GM23338 (cell line): Measurements from ENCODE around the gene ZNF775. TPM values are rescaled to one million over a fixed set of nuclear protein-coding genes. Genes with fewer than 3 reads are reported as not detected.

Source experiments
- ATAC-seq: fragments of 200-7000 bp; cut with Tn5 transposase; 3 replicates; pipeline ENCODE4 v1.9.1; 2020
- DNase-seq: peaks from one replicate; pipeline ENCODE4 v3.0.0-alpha.2; 2015; ENCODE audit warnings: low spot score
- H2AFZ ChIP-seq: fragments of 200-600 bp; sonication (generic); 2 replicates; pipeline ENCODE4 v1.8.0; 2016; ENCODE audit warnings: antibody characterized with exemption, mild to moderate bottlenecking, moderate library complexity
- H3F3A ChIP-seq: fragments of 200-600 bp; sonication (generic); replicated peaks from 2 replicates; pipeline ENCODE4 v1.8.0; 2017; ENCODE audit warnings: antibody characterized with exemption, mixed run types, low read depth
- H3K27ac ChIP-seq: fragments of 200-600 bp; sonication (generic); 2 replicates; pipeline ENCODE4 v1.6.1; 2016; ENCODE audit warnings: low read depth
- H3K27me3 ChIP-seq: fragments of 200-600 bp; sonication (generic); 2 replicates; pipeline ENCODE4 v1.8.0; 2016; ENCODE audit warnings: mild to moderate bottlenecking, mixed run types, moderate library complexity; ENCODE audit not compliant: insufficient read depth
- H3K36me3 ChIP-seq: fragments of 200-600 bp; sonication (generic); 2 replicates; pipeline ENCODE4 v1.8.0; 2016; ENCODE audit warnings: mild to moderate bottlenecking; ENCODE audit not compliant: insufficient read depth
- H3K4me1 ChIP-seq: fragments of 200-600 bp; sonication (generic); 2 replicates; pipeline ENCODE4 v1.8.0; 2016; ENCODE audit warnings: mild to moderate bottlenecking, moderate library complexity; ENCODE audit not compliant: insufficient read depth
- H3K4me2 ChIP-seq: fragments of 200-600 bp; sonication (generic); 2 replicates; pipeline ENCODE4 v1.7.1; 2017; ENCODE audit warnings: mixed run types
- H3K4me3 ChIP-seq: fragments of 200-600 bp; sonication (generic); 2 replicates; pipeline ENCODE4 v1.6.1; 2016; ENCODE audit warnings: mixed run types
- H3K79me2 ChIP-seq: fragments of 200-600 bp; sonication (generic); replicated peaks from 2 replicates; pipeline ENCODE4 v1.8.0; 2017; ENCODE audit warnings: mild to moderate bottlenecking; ENCODE audit not compliant: insufficient read depth
- H3K9me2 ChIP-seq: fragments of 200-600 bp; sonication (generic); 2 replicates; pipeline ENCODE4 v1.8.0; 2017; ENCODE audit not compliant: insufficient read depth
- H4K20me1 ChIP-seq: fragments of 200-600 bp; sonication (generic); replicated peaks from 2 replicates; pipeline ENCODE4 v1.8.0; 2017; ENCODE audit warnings: mild to moderate bottlenecking; ENCODE audit not compliant: insufficient read depth
- H3K27ac Mint-ChIP-seq: 2 replicates; pipeline ENCODE4 v1.8.0; 2020; ENCODE audit warnings: inconsistent platforms, mild to moderate bottlenecking, moderate library complexity, mixed read lengths
- H3K27me3 Mint-ChIP-seq: 3 replicates; pipeline ENCODE4 v1.8.0; 2022; ENCODE audit warnings: low read depth, mild to moderate bottlenecking, moderate library complexity, mixed read lengths, inconsistent platforms; ENCODE audit not compliant: insufficient read depth, poor library complexity
- H3K36me3 Mint-ChIP-seq: 3 replicates; pipeline ENCODE4 v1.8.0; 2021; ENCODE audit warnings: low read depth, mild to moderate bottlenecking, inconsistent platforms, moderate library complexity, mixed read lengths
- H3K4me1 Mint-ChIP-seq: 3 replicates; pipeline ENCODE4 v1.8.0; 2020; ENCODE audit warnings: mild to moderate bottlenecking, inconsistent platforms, mixed read lengths
- H3K4me3 Mint-ChIP-seq: 3 replicates; pipeline ENCODE4 v1.8.0; 2021; ENCODE audit warnings: moderate library complexity, mild to moderate bottlenecking, inconsistent platforms, mixed read lengths
- H3K9me3 Mint-ChIP-seq: 3 replicates; pipeline ENCODE4 v1.8.0; 2020; ENCODE audit warnings: moderate library complexity, mild to moderate bottlenecking, inconsistent platforms, mixed read lengths
- POLR2AphosphoS5 ChIP-seq: IDR thresholded peaks from 2 replicates; pipeline ENCODE4 v1.6.1; 2016; ENCODE audit warnings: antibody characterized with exemption, low read depth
- ZNF331 ChIP-seq: fragments of 250-450 bp; sonication (Bioruptor Pico); IDR thresholded peaks from 2 replicates; pipeline ENCODE4 v1.5.0; 2020; ENCODE audit warnings: low read depth, mild to moderate bottlenecking, moderate library complexity
- polyA plus RNA-seq: library from polyadenylated mRNA; unstranded; fragments of >200 nt; fragmentation: Nextera tagmentation; extraction: Ambion mirVana; gene quantifications from 2 replicates; pipeline ENCODE4 v1.2.1, GENCODE V29; 2016
- total RNA-seq: library from RNA; depleted of rRNA; stranded (reverse); fragments of >200 nt; shearing (Covaris generic); gene quantifications from 2 replicates; pipeline ENCODE4 v1.2.3, GENCODE V29; 2014
- TF ChIP-seq, protein P1 (sequence below), 2 experiments: fragments of 200-600 bp in 1 of 2; sonication (generic) in 1 of 2; conservative IDR thresholded peaks; 2 replicates each; pipeline versions ENCODE4 v1.5.1 to v1.6.1; 2016 to 2017; ENCODE audit warnings: antibody characterized with exemption in 2 of 2, low read depth in 2 of 2, mild to moderate bottlenecking in 2 of 2, moderate library complexity in 1 of 2
- TF ChIP-seq, protein P2 (sequence below): fragments of 250-450 bp; sonication (Bioruptor Pico); IDR thresholded peaks from 2 replicates; pipeline ENCODE4 v1.5.0; 2020; ENCODE audit warnings: mild to moderate bottlenecking, moderate library complexity
- TF ChIP-seq, protein P3 (sequence below): IDR thresholded peaks from 2 replicates; pipeline ENCODE4 v1.6.1; 2016; ENCODE audit warnings: antibody characterized with exemption

Gene ZNF775
- total and polyA plus RNA-seq, 2 experiments from 2014 or later, result 4.5 to 38.2 TPM

DNA sequence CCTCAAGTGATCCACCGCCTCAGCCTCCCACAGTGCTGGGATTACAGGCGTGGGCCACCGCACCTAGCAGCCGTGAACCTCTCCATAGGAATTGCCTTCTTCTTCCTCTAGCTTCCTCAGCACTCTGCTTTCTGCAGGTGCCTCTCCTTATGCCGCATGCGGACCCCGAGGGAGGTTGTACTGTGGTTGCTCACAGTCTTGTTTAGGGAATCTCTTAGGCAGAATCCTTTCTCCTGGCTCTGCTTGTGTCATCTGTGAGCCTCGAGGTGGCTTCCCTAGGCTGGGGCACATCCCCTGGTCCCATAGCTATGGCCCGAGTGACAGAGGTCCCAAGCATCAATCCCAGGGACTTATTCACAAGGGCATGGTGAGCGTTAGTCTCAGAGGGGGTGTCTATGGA, 38.1 kb downstream of the ZNF775 start:
- H3K36me3 Mint-ChIP-seq, result peaks cover 13% of the 10 kb centered on the region

More for the DNA sequence above, 38.1 kb downstream of the ZNF775 start:
- H3K27me3 Mint-ChIP-seq, result peaks cover 6% of the 10 kb centered on the region
- H3K4me2 ChIP-seq, result no peak overlapping the region
- TF ChIP-seq ZNF331 (CRISPR knock-in tag) (no peak), POLR2AphosphoS5 (no peak)
- TF ChIP-seq, protein P1, sequence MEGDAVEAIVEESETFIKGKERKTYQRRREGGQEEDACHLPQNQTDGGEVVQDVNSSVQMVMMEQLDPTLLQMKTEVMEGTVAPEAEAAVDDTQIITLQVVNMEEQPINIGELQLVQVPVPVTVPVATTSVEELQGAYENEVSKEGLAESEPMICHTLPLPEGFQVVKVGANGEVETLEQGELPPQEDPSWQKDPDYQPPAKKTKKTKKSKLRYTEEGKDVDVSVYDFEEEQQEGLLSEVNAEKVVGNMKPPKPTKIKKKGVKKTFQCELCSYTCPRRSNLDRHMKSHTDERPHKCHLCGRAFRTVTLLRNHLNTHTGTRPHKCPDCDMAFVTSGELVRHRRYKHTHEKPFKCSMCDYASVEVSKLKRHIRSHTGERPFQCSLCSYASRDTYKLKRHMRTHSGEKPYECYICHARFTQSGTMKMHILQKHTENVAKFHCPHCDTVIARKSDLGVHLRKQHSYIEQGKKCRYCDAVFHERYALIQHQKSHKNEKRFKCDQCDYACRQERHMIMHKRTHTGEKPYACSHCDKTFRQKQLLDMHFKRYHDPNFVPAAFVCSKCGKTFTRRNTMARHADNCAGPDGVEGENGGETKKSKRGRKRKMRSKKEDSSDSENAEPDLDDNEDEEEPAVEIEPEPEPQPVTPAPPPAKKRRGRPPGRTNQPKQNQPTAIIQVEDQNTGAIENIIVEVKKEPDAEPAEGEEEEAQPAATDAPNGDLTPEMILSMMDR (conservative IDR thresholded peaks at IDR 0.05; ENCODE audit: low read depth in 2 of 2), result no peak
- TF ChIP-seq, protein P2, sequence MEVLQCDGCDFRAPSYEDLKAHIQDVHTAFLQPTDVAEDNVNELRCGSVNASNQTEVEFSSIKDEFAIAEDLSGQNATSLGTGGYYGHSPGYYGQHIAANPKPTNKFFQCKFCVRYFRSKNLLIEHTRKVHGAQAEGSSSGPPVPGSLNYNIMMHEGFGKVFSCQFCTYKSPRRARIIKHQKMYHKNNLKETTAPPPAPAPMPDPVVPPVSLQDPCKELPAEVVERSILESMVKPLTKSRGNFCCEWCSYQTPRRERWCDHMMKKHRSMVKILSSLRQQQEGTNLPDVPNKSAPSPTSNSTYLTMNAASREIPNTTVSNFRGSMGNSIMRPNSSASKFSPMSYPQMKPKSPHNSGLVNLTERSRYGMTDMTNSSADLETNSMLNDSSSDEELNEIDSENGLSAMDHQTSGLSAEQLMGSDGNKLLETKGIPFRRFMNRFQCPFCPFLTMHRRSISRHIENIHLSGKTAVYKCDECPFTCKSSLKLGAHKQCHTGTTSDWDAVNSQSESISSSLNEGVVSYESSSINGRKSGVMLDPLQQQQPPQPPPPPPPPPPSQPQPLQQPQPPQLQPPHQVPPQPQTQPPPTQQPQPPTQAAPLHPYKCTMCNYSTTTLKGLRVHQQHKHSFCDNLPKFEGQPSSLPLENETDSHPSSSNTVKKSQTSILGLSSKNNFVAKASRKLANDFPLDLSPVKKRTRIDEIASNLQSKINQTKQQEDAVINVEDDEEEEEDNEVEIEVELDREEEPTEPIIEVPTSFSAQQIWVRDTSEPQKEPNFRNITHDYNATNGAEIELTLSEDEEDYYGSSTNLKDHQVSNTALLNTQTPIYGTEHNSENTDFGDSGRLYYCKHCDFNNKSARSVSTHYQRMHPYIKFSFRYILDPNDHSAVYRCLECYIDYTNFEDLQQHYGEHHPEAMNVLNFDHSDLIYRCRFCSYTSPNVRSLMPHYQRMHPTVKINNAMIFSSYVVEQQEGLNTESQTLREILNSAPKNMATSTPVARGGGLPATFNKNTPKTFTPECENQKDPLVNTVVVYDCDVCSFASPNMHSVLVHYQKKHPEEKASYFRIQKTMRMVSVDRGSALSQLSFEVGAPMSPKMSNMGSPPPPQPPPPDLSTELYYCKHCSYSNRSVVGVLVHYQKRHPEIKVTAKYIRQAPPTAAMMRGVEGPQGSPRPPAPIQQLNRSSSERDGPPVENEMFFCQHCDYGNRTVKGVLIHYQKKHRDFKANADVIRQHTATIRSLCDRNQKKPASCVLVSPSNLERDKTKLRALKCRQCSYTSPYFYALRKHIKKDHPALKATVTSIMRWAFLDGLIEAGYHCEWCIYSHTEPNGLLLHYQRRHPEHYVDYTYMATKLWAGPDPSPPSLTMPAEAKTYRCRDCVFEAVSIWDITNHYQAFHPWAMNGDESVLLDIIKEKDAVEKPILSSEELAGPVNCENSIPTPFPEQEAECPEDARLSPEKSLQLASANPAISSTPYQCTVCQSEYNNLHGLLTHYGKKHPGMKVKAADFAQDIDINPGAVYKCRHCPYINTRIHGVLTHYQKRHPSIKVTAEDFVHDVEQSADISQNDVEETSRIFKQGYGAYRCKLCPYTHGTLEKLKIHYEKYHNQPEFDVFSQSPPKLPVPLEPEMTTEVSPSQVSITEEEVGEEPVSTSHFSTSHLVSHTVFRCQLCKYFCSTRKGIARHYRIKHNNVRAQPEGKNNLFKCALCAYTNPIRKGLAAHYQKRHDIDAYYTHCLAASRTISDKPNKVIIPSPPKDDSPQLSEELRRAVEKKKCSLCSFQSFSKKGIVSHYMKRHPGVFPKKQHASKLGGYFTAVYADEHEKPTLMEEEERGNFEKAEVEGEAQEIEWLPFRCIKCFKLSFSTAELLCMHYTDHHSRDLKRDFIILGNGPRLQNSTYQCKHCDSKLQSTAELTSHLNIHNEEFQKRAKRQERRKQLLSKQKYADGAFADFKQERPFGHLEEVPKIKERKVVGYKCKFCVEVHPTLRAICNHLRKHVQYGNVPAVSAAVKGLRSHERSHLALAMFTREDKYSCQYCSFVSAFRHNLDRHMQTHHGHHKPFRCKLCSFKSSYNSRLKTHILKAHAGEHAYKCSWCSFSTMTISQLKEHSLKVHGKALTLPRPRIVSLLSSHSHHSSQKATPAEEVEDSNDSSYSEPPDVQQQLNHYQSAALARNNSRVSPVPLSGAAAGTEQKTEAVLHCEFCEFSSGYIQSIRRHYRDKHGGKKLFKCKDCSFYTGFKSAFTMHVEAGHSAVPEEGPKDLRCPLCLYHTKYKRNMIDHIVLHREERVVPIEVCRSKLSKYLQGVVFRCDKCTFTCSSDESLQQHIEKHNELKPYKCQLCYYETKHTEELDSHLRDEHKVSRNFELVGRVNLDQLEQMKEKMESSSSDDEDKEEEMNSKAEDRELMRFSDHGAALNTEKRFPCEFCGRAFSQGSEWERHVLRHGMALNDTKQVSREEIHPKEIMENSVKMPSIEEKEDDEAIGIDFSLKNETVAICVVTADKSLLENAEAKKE (CRISPR knock-in tag), result no peak
- TF ChIP-seq, protein P3, sequence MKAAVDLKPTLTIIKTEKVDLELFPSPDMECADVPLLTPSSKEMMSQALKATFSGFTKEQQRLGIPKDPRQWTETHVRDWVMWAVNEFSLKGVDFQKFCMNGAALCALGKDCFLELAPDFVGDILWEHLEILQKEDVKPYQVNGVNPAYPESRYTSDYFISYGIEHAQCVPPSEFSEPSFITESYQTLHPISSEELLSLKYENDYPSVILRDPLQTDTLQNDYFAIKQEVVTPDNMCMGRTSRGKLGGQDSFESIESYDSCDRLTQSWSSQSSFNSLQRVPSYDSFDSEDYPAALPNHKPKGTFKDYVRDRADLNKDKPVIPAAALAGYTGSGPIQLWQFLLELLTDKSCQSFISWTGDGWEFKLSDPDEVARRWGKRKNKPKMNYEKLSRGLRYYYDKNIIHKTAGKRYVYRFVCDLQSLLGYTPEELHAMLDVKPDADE, result no peak
- H3K27me3 ChIP-seq, result no peaks in the 10 kb centered on the region
- no peaks in the 10 kb centered on the region for H3K36me3 ChIP-seq
- H3F3A ChIP-seq, result 0 out of 2 replicates have a peak, but pooled peaks cover 1% of the 10 kb centered on the region
- H2AFZ ChIP-seq, result no peak overlapping the region
- ATAC-seq (no peak), DNase-seq (no peak)
- peaks cover 11% of the 10 kb centered on the region for H3K4me1 Mint-ChIP-seq
- H3K4me3 Mint-ChIP-seq, result no peak overlapping the region
- H3K4me3 ChIP-seq, result no peak overlapping the region
- no peaks in the 10 kb centered on the region; the same call in 2 of the 3 replicates for H3K9me3 Mint-ChIP-seq
- peaks cover 9% of the 10 kb centered on the region for H3K4me1 ChIP-seq
- no peak overlapping the region for H3K27ac ChIP-seq
- H3K27ac Mint-ChIP-seq, result no peak overlapping the region
- no peaks in the 10 kb centered on the region for H3K9me2 ChIP-seq
- no peaks in the 10 kb centered on the region for H4K20me1 ChIP-seq
- no peaks in the 10 kb centered on the region for H3K79me2 ChIP-seq
